NB4 (cell line): ENCODE measurements around the gene SPATA21.

Experiments
- DNase-seq: peaks from one replicate; pipeline ENCODE4 v3.0.0; 2010; ENCODE audit warnings: low read depth
- H3K4me3 ChIP-seq: one replicate; pipeline ENCODE4 v1.5.1; 2011; ENCODE audit warnings: mild to moderate bottlenecking, low read depth, low read length, moderate library complexity
- CTCF ChIP-seq: IDR thresholded peaks from one replicate; pipeline ENCODE4 v1.5.1; 2012; ENCODE audit warnings: low read depth, low read length
- MAX ChIP-seq: IDR thresholded peaks from 2 replicates; pipeline ENCODE4 v1.6.1; 2011; ENCODE audit warnings: low read depth, low read length
- MYC ChIP-seq: IDR thresholded peaks from 2 replicates; pipeline ENCODE4 v1.6.1; 2011; ENCODE audit warnings: low read depth, low read length
- POLR2A ChIP-seq: IDR thresholded peaks from 2 replicates; pipeline ENCODE4 v1.6.1; 2011; ENCODE audit warnings: mild to moderate bottlenecking; ENCODE audit not compliant: insufficient read length; ENCODE audit errors: extremely low read depth

SPATA21 gene

GRCh38 chr1:16449065-16449464, 11.8 kb upstream of the SPATA21 start:
- TF ChIP-seq MYC (no peak), MAX (no peak)
- no peak overlapping the region for H3K4me3 ChIP-seq
- no peak for DNase-seq

- DNase-seq: no peak
- TF ChIP-seq CTCF (no peak), POLR2A (no peak), MAX (no peak), MYC (no peak)
- H3K4me3 ChIP-seq: no peak overlapping the region
Observed at GRCh38 chr1:16447641-16448040, 10.4 kb upstream of the SPATA21 start.

- TF ChIP-seq CTCF: no peak
- no peak for TF ChIP-seq POLR2A
- no peak for TF ChIP-seq MAX
- no peak for TF ChIP-seq MYC
- DNase-seq: no peak
Observed at GRCh38 chr1:16446116-16446515, 8.9 kb upstream of the SPATA21 start.

GRCh38 chr1:16445052-16445451, 7.8 kb upstream of the SPATA21 start:
- DNase-seq: no peak
- no peak overlapping the region for H3K4me3 ChIP-seq
- TF ChIP-seq POLR2A (no peak), MAX (no peak), CTCF (no peak), MYC (no peak)

More at GRCh38 chr1:16446116-16446515, 8.9 kb upstream of the SPATA21 start:
- H3K4me3 ChIP-seq: no peak overlapping the region

- H3K4me3 ChIP-seq: no peak overlapping the region
- TF ChIP-seq MAX (no peak), CTCF (no peak), POLR2A (no peak)
- no peak for DNase-seq
Observed at GRCh38 chr1:16443975-16444770, 6.9 kb upstream of the SPATA21 start.

- peak; percentile 13 for DNase-seq
- no peak overlapping the region for H3K4me3 ChIP-seq
- TF ChIP-seq MYC (no peak), MAX (no peak), CTCF (no peak), POLR2A (no peak)
Observed at GRCh38 chr1:16442941-16443340, 5.7 kb upstream of the SPATA21 start.
